H1 (cell line): Measurements from ENCODE around the gene RAB30.
A peak's percentile ranks its signal among the peaks of the same experiment; 100 is the strongest.

Source experiments
- ATF2 ChIP-seq: IDR thresholded peaks from 2 replicates; pipeline ENCODE4 v1.6.1; 2012; ENCODE audit warnings: low read length, inconsistent platforms
- BRCA1 ChIP-seq: IDR thresholded peaks from 2 replicates; pipeline ENCODE4 v1.6.1; 2012; ENCODE audit warnings: low read depth, low read length, improper control_type of control experiment
- CREB1 ChIP-seq: IDR thresholded peaks from 2 replicates; pipeline ENCODE4 v1.6.1; 2012; ENCODE audit warnings: inconsistent platforms
- CTCF ChIP-seq, 3 experiments: IDR thresholded peaks; 1 replicate in 2 of 3; 2 replicates in 1 of 3; pipeline versions ENCODE4 v1.5.1 to v1.6.1; 2011; ENCODE audit warnings: low read length in 3 of 3, mild to moderate bottlenecking in 3 of 3, inconsistent platforms in 2 of 3, low read depth in 1 of 3, moderate library complexity in 1 of 3; ENCODE audit not compliant: insufficient read depth in 1 of 3; ENCODE audit errors: control extremely low read depth in 1 of 3
- POLR2A ChIP-seq, 2 experiments: IDR thresholded peaks; 1 replicate in 1 of 2; 2 replicates in 1 of 2; pipeline ENCODE4 v1.6.1; 2011; ENCODE audit warnings: low read depth in 2 of 2, low read length in 2 of 2, mild to moderate bottlenecking in 2 of 2; ENCODE audit errors: control extremely low read depth in 1 of 2
- RXRA ChIP-seq: IDR thresholded peaks from 2 replicates; pipeline ENCODE4 v1.6.1; 2011; ENCODE audit warnings: low read depth, mild to moderate bottlenecking, low read length, moderate library complexity; ENCODE audit not compliant: insufficient read depth
- TCF12 ChIP-seq: IDR thresholded peaks from 2 replicates; pipeline ENCODE4 v1.6.1; 2011; ENCODE audit warnings: low read depth, mild to moderate bottlenecking, low read length
- YY1 ChIP-seq: IDR thresholded peaks from 2 replicates; pipeline ENCODE4 v1.6.1; 2011; ENCODE audit warnings: low read depth, mild to moderate bottlenecking, low read length
- ZNF274 ChIP-seq: IDR thresholded peaks from 2 replicates; pipeline ENCODE4 v1.7.0; 2012; ENCODE audit warnings: low read length, borderline replicate concordance; ENCODE audit errors: extremely low read depth

- TF ChIP-seq TCF12: no peak
- no peak for TF ChIP-seq CREB1
- peak in 2 of 3 experiments; percentile 58 to 61; a peak in 2 of 4 replicates for TF ChIP-seq CTCF (IDR thresholded peaks at IDR 0.05; ENCODE audit: control extremely low read depth in 1 of 3, insufficient read depth in 1 of 3, low read depth in 1 of 3, low read length in 3 of 3)
- no peak for TF ChIP-seq ATF2
- TF ChIP-seq POLR2A (IDR thresholded peaks at IDR 0.05; ENCODE audit: control extremely low read depth in 1 of 2, low read depth in 2 of 2, low read length in 2 of 2): no peak
- TF ChIP-seq BRCA1: no peak
- no peak for TF ChIP-seq YY1
- TF ChIP-seq RXRA: no peak
- TF ChIP-seq ZNF274: no peak
Measured at GRCh38 chr11:82927264-82927880, 144.3 kb downstream of the RAB30 start.
